A673 (cell line): ENCODE measurements around the gene TSPAN12.

ENCODE experiments used
- CTCF ChIP-seq: fragments of 300-800, 200-600 bp; sonication (generic); conservative IDR thresholded peaks from 2 replicates; pipeline ENCODE4 v1.5.1; 2017; ENCODE audit warnings: low read depth, mild to moderate bottlenecking, antibody characterized with exemption, low read length, moderate library complexity, mixed read lengths
- EZH2 ChIP-seq: fragments of 200-600 bp; sonication (generic); IDR thresholded peaks from 2 replicates; pipeline ENCODE4 v1.6.1; 2017; ENCODE audit warnings: borderline replicate concordance, low read depth, mild to moderate bottlenecking, mixed read lengths, antibody characterized with exemption, low read length; ENCODE audit not compliant: poor library complexity, severe bottlenecking

- TF ChIP-seq CTCF, result no peak
- TF ChIP-seq EZH2, result no peak
Measured at GRCh38 chr7:120793213-120793936, 64.6 kb downstream of the TSPAN12 start.
